Measurements from ENCODE around the gene ARFGAP3.

DNA sequence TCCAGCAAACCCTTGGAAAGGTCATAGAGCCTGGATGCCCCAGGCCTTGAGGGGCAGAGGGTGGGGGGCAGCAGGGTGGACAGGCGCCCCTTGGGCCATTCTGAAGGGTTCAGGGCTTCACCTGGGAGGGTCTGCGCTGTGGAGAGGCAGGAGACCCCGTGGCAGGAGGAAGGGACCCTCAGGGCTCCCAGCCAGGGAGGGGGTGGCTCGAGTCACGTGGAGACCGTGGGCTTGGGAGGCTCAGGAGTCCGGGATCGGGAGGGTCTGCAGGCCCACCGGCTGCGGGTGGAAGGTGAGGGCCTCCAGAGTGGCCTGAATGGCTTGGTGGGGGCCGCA lies 87.9 kb downstream of the ARFGAP3 start:
- TF ChIP-seq CTCF (IDR thresholded peaks at IDR 0.05; ENCODE audit: insufficient read depth, low read depth, low read length), result no peak
- TF ChIP-seq EZH2 (IDR thresholded peaks at IDR 0.05; ENCODE audit: insufficient read depth, low read length), result no peak
